GM19099 (cell line): Measurements from ENCODE around the gene PTAFR.

Experiments used
- POLR2A ChIP-seq: IDR thresholded peaks from 3 replicates; pipeline ENCODE4 v1.6.1; 2011; ENCODE audit warnings: low read depth; ENCODE audit not compliant: insufficient read length; ENCODE audit errors: extremely low read depth

Gene PTAFR

GRCh38 chr1:28190337-28190979 lies 14.0 kb upstream of the PTAFR start:
- TF ChIP-seq POLR2A: no peak

GRCh38 chr1:28185071-28185470 lies 8.6 kb upstream of the PTAFR start:
- TF ChIP-seq POLR2A: no peak

- no peak for TF ChIP-seq POLR2A
Measured at GRCh38 chr1:28180306-28181305, 4.1 kb upstream of the PTAFR start.

- TF ChIP-seq POLR2A: no peak
Measured at GRCh38 chr1:28178690-28179485, 2.4 kb upstream of the PTAFR start.

- no peak for TF ChIP-seq POLR2A
Measured at GRCh38 chr1:28175955-28176485, 470 bp downstream of the PTAFR start.

GRCh38 chr1:28173980-28174297 lies 2.6 kb downstream of the PTAFR start:
- no peak for TF ChIP-seq POLR2A

GRCh38 chr1:28173151-28173979 lies 3.1 kb downstream of the PTAFR start:
- TF ChIP-seq POLR2A: peak; percentile 39

- peak; percentile 40 for TF ChIP-seq POLR2A
Measured at GRCh38 chr1:28172713-28173150, 3.8 kb downstream of the PTAFR start.

- no peak for TF ChIP-seq POLR2A
Measured at GRCh38 chr1:28171246-28171645, 5.2 kb downstream of the PTAFR start.

GRCh38 chr1:28170001-28170596 lies 6.4 kb downstream of the PTAFR start:
- TF ChIP-seq POLR2A: no peak

- no peak for TF ChIP-seq POLR2A
Measured at GRCh38 chr1:28163496-28164161, 12.9 kb downstream of the PTAFR start.

GRCh38 chr1:28162151-28162550 lies 14.3 kb downstream of the PTAFR start:
- no peak for TF ChIP-seq POLR2A

- TF ChIP-seq POLR2A: no peak
Measured at GRCh38 chr1:28161751-28162150, 14.7 kb downstream of the PTAFR start.
